Measurements from ENCODE around the gene RPS15. TPM values are rescaled to one million over a fixed set of nuclear protein-coding genes. Genes with fewer than 3 reads are reported as not detected.

Gene RPS15
- total and polyA plus RNA-seq, 4 donors = 574 to 2,993 (median 1,933) TPM

DNA sequence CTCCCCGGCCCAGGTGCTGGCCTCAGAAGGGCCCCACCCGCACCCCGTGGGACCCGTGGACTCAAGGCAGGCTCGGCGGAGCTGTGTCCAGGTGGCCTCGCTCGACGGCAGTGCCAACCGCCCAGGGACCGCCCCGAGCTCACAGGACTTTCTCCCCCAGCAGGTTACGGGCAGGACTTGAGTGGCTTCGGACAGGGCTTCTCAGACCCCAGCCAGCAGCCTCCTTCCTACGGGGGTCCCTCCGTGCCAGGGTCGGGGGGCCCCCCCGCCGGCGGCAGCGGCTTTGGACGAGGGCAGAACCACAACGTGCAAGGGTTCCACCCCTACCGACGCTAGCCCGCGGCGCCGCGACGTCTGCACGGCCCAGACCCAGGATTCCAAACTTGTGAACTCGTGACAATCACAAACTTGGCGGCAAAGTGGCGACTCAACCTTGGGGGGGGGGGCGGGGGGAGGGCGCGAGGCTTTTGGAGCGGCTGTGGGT is 3.6 kb upstream of the RPS15 start:
- no peaks in the 10 kb centered on the region for H3K27me3 ChIP-seq (ENCODE audit: control insufficient read depth in 3 of 3, insufficient read depth in 3 of 3, low read length in 2 of 3)
- no peak overlapping the region for H3K4me3 ChIP-seq
- 91% methylated on average over 39 of the region's 39 CpGs for WGBS, 2 donors
- peaks cover 3 to 54% (median 21%) of the 10 kb centered on the region in 4 donors for H3K36me3 ChIP-seq (ENCODE audit: control insufficient read depth in 4 of 4, insufficient read depth in 4 of 4, low read length in 4 of 4)
- no peak for ATAC-seq (ENCODE audit: insufficient read depth, low FRiP score)
- TF ChIP-seq, protein P1, sequence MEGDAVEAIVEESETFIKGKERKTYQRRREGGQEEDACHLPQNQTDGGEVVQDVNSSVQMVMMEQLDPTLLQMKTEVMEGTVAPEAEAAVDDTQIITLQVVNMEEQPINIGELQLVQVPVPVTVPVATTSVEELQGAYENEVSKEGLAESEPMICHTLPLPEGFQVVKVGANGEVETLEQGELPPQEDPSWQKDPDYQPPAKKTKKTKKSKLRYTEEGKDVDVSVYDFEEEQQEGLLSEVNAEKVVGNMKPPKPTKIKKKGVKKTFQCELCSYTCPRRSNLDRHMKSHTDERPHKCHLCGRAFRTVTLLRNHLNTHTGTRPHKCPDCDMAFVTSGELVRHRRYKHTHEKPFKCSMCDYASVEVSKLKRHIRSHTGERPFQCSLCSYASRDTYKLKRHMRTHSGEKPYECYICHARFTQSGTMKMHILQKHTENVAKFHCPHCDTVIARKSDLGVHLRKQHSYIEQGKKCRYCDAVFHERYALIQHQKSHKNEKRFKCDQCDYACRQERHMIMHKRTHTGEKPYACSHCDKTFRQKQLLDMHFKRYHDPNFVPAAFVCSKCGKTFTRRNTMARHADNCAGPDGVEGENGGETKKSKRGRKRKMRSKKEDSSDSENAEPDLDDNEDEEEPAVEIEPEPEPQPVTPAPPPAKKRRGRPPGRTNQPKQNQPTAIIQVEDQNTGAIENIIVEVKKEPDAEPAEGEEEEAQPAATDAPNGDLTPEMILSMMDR (IDR thresholded peaks at IDR 0.05; ENCODE audit: control extremely low read depth, extremely low read depth) = no peak
- no peak overlapping the region for H3K9ac ChIP-seq (ENCODE audit: insufficient read depth in 1 of 2, low read length in 2 of 2)
- DNase-seq = no peak
- H3K27ac ChIP-seq (ENCODE audit: low read depth in 1 of 2, low read length in 1 of 2) = no peak overlapping the region
- peaks cover 0 to 6% (median 2%) of the 10 kb centered on the region in 5 donors for H3K4me1 ChIP-seq (ENCODE audit: control insufficient read depth in 5 of 5, insufficient read depth in 5 of 5, low read length in 5 of 5)
- no peaks in the 10 kb centered on the region for H3K9me3 ChIP-seq (ENCODE audit: control insufficient read depth in 4 of 4, insufficient read depth in 3 of 4, low read length in 3 of 4)

DNA sequence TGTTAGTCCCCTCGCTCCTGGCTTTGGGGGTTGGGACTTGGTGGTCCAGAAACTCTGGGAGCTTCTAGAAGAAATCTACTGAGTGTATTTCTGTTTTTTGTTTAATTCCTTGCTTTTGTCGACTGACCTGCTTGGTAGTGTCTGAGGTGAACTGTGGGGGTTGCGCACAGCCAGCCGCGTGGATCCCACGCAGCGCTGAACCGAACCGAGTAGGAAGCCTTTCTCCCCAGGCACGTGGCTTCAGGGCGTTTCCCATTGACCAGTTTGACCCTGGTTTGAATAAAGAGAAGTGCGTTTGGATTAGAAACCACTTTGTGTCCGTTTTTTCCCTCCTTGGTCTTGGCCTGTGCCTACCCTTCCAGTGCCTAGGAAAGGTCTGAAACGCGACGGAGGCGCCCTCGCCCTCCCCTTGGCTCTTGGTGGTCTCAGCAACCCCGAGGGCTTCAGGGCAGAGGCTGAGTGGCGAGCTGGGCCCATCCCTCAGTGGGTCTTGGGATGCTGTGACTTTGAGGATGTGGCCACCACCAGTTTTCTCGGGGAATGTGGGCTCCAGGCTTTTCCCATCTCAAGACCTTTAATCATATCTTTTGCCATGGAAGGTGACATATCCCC is 2.7 kb upstream of the RPS15 start:
- 85 to 91% methylated on average over 21 of the region's 21 CpGs for WGBS, 2 donors
- no peak overlapping the region for H3K4me3 ChIP-seq
- H3K9me3 ChIP-seq (ENCODE audit: control insufficient read depth in 4 of 4, insufficient read depth in 3 of 4, low read length in 3 of 4) = no peaks in the 10 kb centered on the region
- H3K4me1 ChIP-seq (ENCODE audit: control insufficient read depth in 5 of 5, insufficient read depth in 5 of 5, low read length in 5 of 5) = peaks cover 0 to 14% (median 3%) of the 10 kb centered on the region in 5 donors
- H3K36me3 ChIP-seq (ENCODE audit: control insufficient read depth in 4 of 4, insufficient read depth in 4 of 4, low read length in 4 of 4) = peaks cover under 1 to 53% (median 23%) of the 10 kb centered on the region in 4 donors
- no peaks in the 10 kb centered on the region for H3K27me3 ChIP-seq (ENCODE audit: control insufficient read depth in 3 of 3, insufficient read depth in 3 of 3, low read length in 2 of 3)
- ATAC-seq (ENCODE audit: insufficient read depth, low FRiP score) (no peak), DNase-seq (no peak)
- H3K27ac ChIP-seq (ENCODE audit: low read depth in 1 of 2, low read length in 1 of 2) = no peak overlapping the region
- H3K9ac ChIP-seq (ENCODE audit: insufficient read depth in 1 of 2, low read length in 2 of 2) = no peak overlapping the region
- TF ChIP-seq, protein P1 (IDR thresholded peaks at IDR 0.05; ENCODE audit: control extremely low read depth, extremely low read depth) = no peak

DNA sequence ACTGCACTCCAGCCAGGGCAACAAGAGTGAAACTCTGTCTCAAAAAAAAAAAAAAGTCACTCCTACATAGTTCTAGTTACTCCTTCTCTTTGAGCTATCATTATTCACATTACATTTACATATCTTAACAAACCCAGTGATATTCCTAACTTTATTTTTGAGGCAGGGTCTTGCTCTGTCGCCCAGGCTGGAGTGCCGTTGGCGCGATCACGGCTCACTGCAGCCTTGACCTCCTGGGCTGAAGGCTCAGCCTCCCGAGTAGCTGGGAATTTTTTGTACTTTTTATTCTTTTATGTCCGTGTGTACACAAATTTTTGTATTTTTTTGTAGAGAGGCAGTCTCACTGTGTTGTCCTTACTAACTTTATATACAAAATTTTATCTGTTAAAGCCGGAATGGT is 587 bp upstream of the RPS15 start:
- 63 to 72% methylated on average over 8 of the region's 8 CpGs for WGBS, 2 donors
- DNase-seq (no peak), ATAC-seq (ENCODE audit: insufficient read depth, low FRiP score) (no peak)
- TF ChIP-seq, protein P1 (IDR thresholded peaks at IDR 0.05; ENCODE audit: control extremely low read depth, extremely low read depth) = no peak
- no peaks in the 10 kb centered on the region for H3K27me3 ChIP-seq (ENCODE audit: control insufficient read depth in 3 of 3, insufficient read depth in 3 of 3, low read length in 2 of 3)
- H3K4me1 ChIP-seq (ENCODE audit: control insufficient read depth in 5 of 5, insufficient read depth in 5 of 5, low read length in 5 of 5) = peaks cover 0 to 17% (median 3%) of the 10 kb centered on the region in 5 donors
- H3K9me3 ChIP-seq (ENCODE audit: control insufficient read depth in 4 of 4, insufficient read depth in 3 of 4, low read length in 3 of 4) = no peaks in the 10 kb centered on the region
- H3K9ac ChIP-seq (ENCODE audit: insufficient read depth in 1 of 2, low read length in 2 of 2) = no peak overlapping the region
- H3K4me3 ChIP-seq = no peak overlapping the region
- H3K27ac ChIP-seq (ENCODE audit: low read depth in 1 of 2, low read length in 1 of 2) = no peak overlapping the region
- peaks cover 19 to 59% (median 31%) of the 10 kb centered on the region in 4 donors for H3K36me3 ChIP-seq (ENCODE audit: control insufficient read depth in 4 of 4, insufficient read depth in 4 of 4, low read length in 4 of 4)

Measured in lung (tissue), 12 donors.